Peyer's patch (tissue), 4 donors: Measurements from ENCODE around the gene KRT72.

Experiments
- CTCF ChIP-seq, 6 experiments: fragments of 450-650 bp in 4 of 6; fragments of 200-600 bp in 2 of 6; sonication (generic) in 1 of 6; IDR thresholded peaks; one replicate each; pipeline ENCODE4 v1.5.1; 2017 to 2019; ENCODE audit warnings: antibody characterized with exemption in 6 of 6, mild to moderate bottlenecking in 3 of 6, moderate library complexity in 1 of 6
- POLR2A ChIP-seq, 2 donors: fragments of 450-650 bp; IDR thresholded peaks; one replicate each; pipeline ENCODE4 v1.5.1; 2017; ENCODE audit warnings: antibody characterized with exemption in 2 of 2, mild to moderate bottlenecking in 2 of 2, moderate library complexity in 2 of 2

- TF ChIP-seq CTCF (IDR thresholded peaks at IDR 0.05) (no peak), POLR2A (IDR thresholded peaks at IDR 0.05) (no peak)
These were observed 4.8 kb upstream of the KRT72 start for GRCh38 chr12:52606096-52606495.
